SIG-M5 treated with dmso at 0.1 percent for 504 hours (cell line): ENCODE measurements around the gene NEK6.
"Not testable (repeated sequence)": the region's sequence is repeated elsewhere in the genome, so short reads cannot be mapped to it uniquely, and the experiment has no call there.

ENCODE experiments used
- DNase-seq: peaks from one replicate; lab custom pipeline; 2025; ENCODE audit not compliant: unreplicated experiment; lab: John Stamatoyannopoulos, UW

NEK6 gene

GRCh38 chr9:124225945-124226344 lies 31.8 kb upstream of the NEK6 start:
- DNase-seq, result no peak

- DNase-seq, result no peak
These were observed 29.2 kb upstream of the NEK6 start for GRCh38 chr9:124228516-124228915.

GRCh38 chr9:124231095-124231737 lies 26.5 kb upstream of the NEK6 start:
- no peak for DNase-seq

GRCh38 chr9:124238546-124239140 lies 19.1 kb upstream of the NEK6 start:
- DNase-seq, result no peak

- DNase-seq, result peak; percentile 73
These were observed 18.3 kb upstream of the NEK6 start for GRCh38 chr9:124239249-124240073.

- DNase-seq, result peak; percentile 38
These were observed 15.2 kb upstream of the NEK6 start for GRCh38 chr9:124242331-124243194.

GRCh38 chr9:124247393-124247792 lies 10.4 kb upstream of the NEK6 start:
- not testable (repeated sequence) for DNase-seq

GRCh38 chr9:124248066-124248465 lies 9.7 kb upstream of the NEK6 start:
- no peak for DNase-seq

- no peak for DNase-seq
These were observed 8.8 kb upstream of the NEK6 start for GRCh38 chr9:124248960-124249359.

GRCh38 chr9:124251204-124251603 lies 6.5 kb upstream of the NEK6 start:
- DNase-seq, result no peak

GRCh38 chr9:124251605-124252378 lies 6.0 kb upstream of the NEK6 start:
- DNase-seq, result no peak

- DNase-seq, result not testable (repeated sequence)
These were observed 4.9 kb upstream of the NEK6 start for GRCh38 chr9:124252878-124253277.

GRCh38 chr9:124254261-124254682 lies 3.5 kb upstream of the NEK6 start:
- peak; percentile 74 for DNase-seq

- DNase-seq, result no peak
These were observed 2.5 kb upstream of the NEK6 start for GRCh38 chr9:124255222-124255621.

GRCh38 chr9:124256517-124257069 lies 1.2 kb upstream of the NEK6 start:
- no peak for DNase-seq

- no peak for DNase-seq
These were observed 492 bp upstream of the NEK6 start for GRCh38 chr9:124257070-124257843.

GRCh38 chr9:124258607-124259157 lies 933 bp downstream of the NEK6 start:
- peak; percentile 42 for DNase-seq

GRCh38 chr9:124259158-124259808 lies 1.5 kb downstream of the NEK6 start:
- DNase-seq, result peak; percentile 53
